DOHH2 (cell line): ENCODE results near the gene CDKAL1.

Source experiments
- CTCF ChIP-seq: fragments of 200-600 bp; sonication (generic); IDR thresholded peaks from one replicate; pipeline ENCODE4 v1.5.1; 2014; ENCODE audit warnings: antibody characterized with exemption, mild to moderate bottlenecking, low read depth, low read length; ENCODE audit not compliant: poor library complexity, severe bottlenecking
- EZH2phosphoT487 ChIP-seq: fragments of 200-600 bp; sonication (generic); IDR thresholded peaks from 2 replicates; pipeline ENCODE4 v1.6.1; 2017; ENCODE audit warnings: borderline replicate concordance, mild to moderate bottlenecking, antibody characterized with exemption, low read length, moderate library complexity, mixed read lengths

- TF ChIP-seq CTCF (no peak), EZH2phosphoT487 (no peak)
Observed at GRCh38 chr6:20684474-20684873, 150.2 kb downstream of the CDKAL1 start.
